Caki2 (cell line): ENCODE data around the gene CORO7. TPM values are rescaled to one million over a fixed set of nuclear protein-coding genes. Genes with fewer than 3 reads are reported as not detected.

ENCODE experiments used
- DNase-seq: peaks from one replicate; pipeline ENCODE4 v3.0.0-alpha.2; 2015; ENCODE audit warnings: low read depth
- in situ Hi-C: cut with HindIII; loops from 2 replicates; pipeline ENCODE4 v1.10.0; 2016; ENCODE audit warnings: low sequenced_read_pairs, low pct_unique_long_range_greater_than_20kb, mixed read lengths
- total RNA-seq: library from RNA; depleted of rRNA; stranded (reverse); fragments of >200 nt; shearing (Covaris generic); gene quantifications from 2 replicates; pipeline ENCODE4 v1.2.3, GENCODE V29; 2014; ENCODE audit warnings: low replicate concordance

Gene CORO7
- total RNA-seq, 1 experiment from 2014 or later = 31.7 TPM

GRCh38 chr16:4365014-4365406 lies 51.4 kb downstream of the CORO7 start:
- no peak for DNase-seq
- in situ Hi-C loops = no loop called here

- no peak for DNase-seq
- in situ Hi-C loops = no loop called here
Measured at GRCh38 chr16:4364196-4365013, 52.0 kb downstream of the CORO7 start.

GRCh38 chr16:4362476-4363135 lies 53.8 kb downstream of the CORO7 start:
- no peak for DNase-seq
- in situ Hi-C loops = no loop called here

- in situ Hi-C loops = no loop called here
- DNase-seq = no peak
Measured at GRCh38 chr16:4361944-4362311, 54.5 kb downstream of the CORO7 start.

- in situ Hi-C loops = no loop called here
- no peak for DNase-seq
Measured at GRCh38 chr16:4361033-4361943, 55.1 kb downstream of the CORO7 start.

GRCh38 chr16:4360538-4361021 lies 55.8 kb downstream of the CORO7 start:
- in situ Hi-C loops = no loop called here
- DNase-seq = peak; percentile 84

- in situ Hi-C loops = no loop called here
- no peak for DNase-seq
Measured at GRCh38 chr16:4359914-4360313, 56.5 kb downstream of the CORO7 start.

- no peak for DNase-seq
- in situ Hi-C loops = no loop called here
Measured at GRCh38 chr16:4358831-4359561, 57.4 kb downstream of the CORO7 start.

GRCh38 chr16:4358236-4358635 lies 58.2 kb downstream of the CORO7 start:
- in situ Hi-C loops = no loop called here
- DNase-seq = no peak

- no peak for DNase-seq
- in situ Hi-C loops = no loop called here
Measured at GRCh38 chr16:4356820-4357219, 59.6 kb downstream of the CORO7 start.

- no peak for DNase-seq
- in situ Hi-C loops = no loop called here
Measured at GRCh38 chr16:4354512-4355409, 61.6 kb downstream of the CORO7 start.

GRCh38 chr16:4353675-4354074 lies 62.7 kb downstream of the CORO7 start:
- no peak for DNase-seq
- in situ Hi-C loops = no loop called here

- in situ Hi-C loops = no loop called here
- no peak for DNase-seq
Measured at GRCh38 chr16:4352843-4353242, 63.6 kb downstream of the CORO7 start.

GRCh38 chr16:4351880-4352279 lies 64.5 kb downstream of the CORO7 start:
- no peak for DNase-seq
- in situ Hi-C loops = no loop called here

- DNase-seq = peak; percentile 87
- in situ Hi-C loops = no loop called here
Measured at GRCh38 chr16:4350787-4351659, 65.4 kb downstream of the CORO7 start, which contains the start of gene PAM16. PAM16 (minus strand) TSS chr16:4351321; CDS start chr16:4351234, 87 bp downstream.

GRCh38 chr16:4350365-4350786 lies 66.0 kb downstream of the CORO7 start:
- in situ Hi-C loops = no loop called here
- DNase-seq = no peak
